WTC11 (cell line): ENCODE results near the gene TLE7.

Experiments
- CBFB ChIP-seq: sonication (generic); formaldehyde crosslinking; IDR thresholded peaks from 2 replicates; pipeline ENCODE4 v1.8.1; 2022; ENCODE audit warnings: mild to moderate bottlenecking, low read depth, missing genetic modification reagents
- CTCF ChIP-seq: fragments of 200-600 bp; IDR thresholded peaks from 2 replicates; pipeline ENCODE4 v1.8.0; 2022; ENCODE audit warnings: antibody characterized with exemption
- E2F4 ChIP-seq: sonication (generic); formaldehyde crosslinking; IDR thresholded peaks from 2 replicates; pipeline ENCODE4 v1.8.1; 2022; ENCODE audit warnings: low read depth, mild to moderate bottlenecking, moderate library complexity, missing genetic modification reagents, borderline replicate concordance
- MAX ChIP-seq: sonication (generic); formaldehyde crosslinking; IDR thresholded peaks from 2 replicates; pipeline ENCODE4 v1.8.0; 2022; ENCODE audit warnings: mild to moderate bottlenecking, missing genetic modification reagents
- NFYB ChIP-seq: sonication (generic); formaldehyde crosslinking; conservative IDR thresholded peaks from 2 replicates; pipeline ENCODE4 v1.8.0; 2022; ENCODE audit warnings: low read depth, missing genetic modification reagents
- TCF7 ChIP-seq: sonication (generic); formaldehyde crosslinking; IDR thresholded peaks from 2 replicates; pipeline ENCODE4 v1.8.0; 2022; ENCODE audit warnings: mild to moderate bottlenecking, low read depth, missing genetic modification reagents, moderate library complexity
- USF2 ChIP-seq: sonication (generic); formaldehyde crosslinking; IDR thresholded peaks from 2 replicates; pipeline ENCODE4 v1.8.1; 2023; ENCODE audit warnings: mild to moderate bottlenecking, missing genetic modification reagents, moderate library complexity
- ZNF263 ChIP-seq: sonication (generic); formaldehyde crosslinking; IDR thresholded peaks from 2 replicates; pipeline ENCODE4 v1.8.1; 2022; ENCODE audit warnings: low read depth, mild to moderate bottlenecking, moderate library complexity, missing genetic modification reagents
- ZNF317 ChIP-seq: sonication (generic); formaldehyde crosslinking; IDR thresholded peaks from 2 replicates; pipeline ENCODE4 v1.8.1; 2023; ENCODE audit warnings: low read depth, mild to moderate bottlenecking, moderate library complexity, missing genetic modification reagents, borderline replicate concordance

GRCh38 chr16:71460941-71461340 is 19.1 kb upstream of the TLE7 start:
- no peak for TF ChIP-seq USF2 (CRISPR knock-in tag)
- no peak for TF ChIP-seq ZNF263
- no peak for TF ChIP-seq TCF7 (CRISPR knock-in tag)
- TF ChIP-seq CTCF = no peak
- no peak for TF ChIP-seq NFYB
- no peak for TF ChIP-seq E2F4 (CRISPR knock-in tag)
- no peak for TF ChIP-seq CBFB (CRISPR knock-in tag)
- no peak for TF ChIP-seq MAX
- TF ChIP-seq ZNF317 (CRISPR knock-in tag) = no peak
